ENCODE measurements around the gene TSPEAR. TPM values are rescaled to one million over a fixed set of nuclear protein-coding genes. Genes with fewer than 3 reads are reported as not detected.

TSPEAR gene
- total and polyA plus RNA-seq, 2 of the 13 experiments (the other 11 are each of a cell fraction or from before 2014, with no cell fraction given), result 0.07 to 0.32 TPM

- peaks cover 7% of the 10 kb centered on the region; the same call in 1 of the 2 replicates for H3K4me1 ChIP-seq (ENCODE audit: insufficient read depth, low read length)
- ChIA-PET POLR2A (no interaction called here), CTCF (ENCODE audit: low intra/inter-chr PET ratio, low total read pairs) (no interaction called here)
- H3K27ac ChIP-seq (ENCODE audit: extremely low read length, insufficient read depth, low read length), result no peak overlapping the region
- no peak overlapping the region for H3K4me2 ChIP-seq (ENCODE audit: low read depth, low read length)
- no peak for FAIRE-seq
- H2AFZ ChIP-seq (ENCODE audit: low read length), result no peak overlapping the region
- DNase-seq (ENCODE audit: low spot score), result no peak
- in situ Hi-C loops (cut with HindIII; ENCODE audit: extremely low pct_ligation_motif_present, low pct_unique_long_range_greater_than_20kb), result no loop called here
- intact Hi-C loops (cut with micrococcal nuclease; ENCODE audit: unreplicated experiment), result no loop called here
- no TSS peak for BruUV-seq (replicated peaks)
- no peak for ATAC-seq
- H3K9ac ChIP-seq (ENCODE audit: insufficient read depth, low read depth, low read length), result no peak overlapping the region
- H3K79me2 ChIP-seq (ENCODE audit: insufficient read depth, low read length), result no peaks in the 10 kb centered on the region
- H3K36me3 ChIP-seq (replicated peaks in 1 of 2; ENCODE audit: control insufficient read depth in 1 of 2, insufficient read depth in 2 of 2, low read length in 2 of 2), result no peaks in the 10 kb centered on the region
- WGBS (ENCODE audit: low lambda C conversion rate), result 52% methylated on average over 31 of the region's 45 CpGs
- no peak overlapping the region for H3K4me3 ChIP-seq (replicated peaks in 1 of 3; ENCODE audit: insufficient read depth in 1 of 3, low read depth in 2 of 3, low read length in 3 of 3)
- H3K9me3 ChIP-seq (ENCODE audit: low read length), result no peaks in the 10 kb centered on the region
- H3K27me3 ChIP-seq (ENCODE audit: control insufficient read depth in 1 of 2, insufficient read depth in 2 of 2, low read length in 2 of 2), result peaks cover 16 to 62% of the 10 kb centered on the region in 2 experiments
- no peaks in the 10 kb centered on the region for H4K20me1 ChIP-seq (ENCODE audit: insufficient read depth, low read length)
- TF ChIP-seq TCF7 (IDR thresholded peaks at IDR 0.05; ENCODE audit: low read depth) (no peak), PCBP2 (optimal IDR thresholded peaks at IDR 0.05; ENCODE audit: low read depth, low read length, poor library complexity, severe bottlenecking) (no peak), GMEB2 (CRISPR knock-in tag; IDR thresholded peaks at IDR 0.05; ENCODE audit: low read depth) (no peak), ZNF619 (CRISPR knock-in tag; IDR thresholded peaks at IDR 0.05) (no peak), BORCS8-MEF2B (CRISPR knock-in tag; IDR thresholded peaks at IDR 0.05) (no peak), NCOA2 (CRISPR knock-in tag; IDR thresholded peaks at IDR 0.05) (no peak), ZFP91 (CRISPR knock-in tag; IDR thresholded peaks at IDR 0.05; ENCODE audit: borderline replicate concordance) (no peak), ELF3 (CRISPR knock-in tag; IDR thresholded peaks at IDR 0.05) (no peak), KDM6A (CRISPR knock-in tag; IDR thresholded peaks at IDR 0.05; ENCODE audit: low read depth) (no peak), ZNF605 (CRISPR knock-in tag; IDR thresholded peaks at IDR 0.05) (no peak), PLRG1 (conservative IDR thresholded peaks at IDR 0.05) (no peak), ZNF556 (CRISPR knock-in tag; IDR thresholded peaks at IDR 0.05; ENCODE audit: borderline replicate concordance) (no peak), SP1 (IDR thresholded peaks at IDR 0.05) (no peak), SP1 (CRISPR knock-in tag; IDR thresholded peaks at IDR 0.05) (no peak), ZNF530 (CRISPR knock-in tag; IDR thresholded peaks at IDR 0.05; ENCODE audit: low read depth) (no peak), ZNF839 (CRISPR knock-in tag; IDR thresholded peaks at IDR 0.05; ENCODE audit: borderline replicate concordance) (no peak), PRDM4 (CRISPR knock-in tag; IDR thresholded peaks at IDR 0.05; ENCODE audit: borderline replicate concordance) (no peak), SATB2 (CRISPR knock-in tag; IDR thresholded peaks at IDR 0.05) (no peak), RBAK (CRISPR knock-in tag; IDR thresholded peaks at IDR 0.05) (no peak)
Observed at GRCh38 chr21:44709426-44710293, 1.7 kb downstream of the TSPEAR start.
